Uterus (tissue), 2 donors: Measurements from ENCODE around the gene PAFAH1B2.

Experiments
- POLR2A ChIP-seq, 2 donors: fragments of 450-650 bp; IDR thresholded peaks; one replicate each; pipeline ENCODE4 v1.6.1; 2016; ENCODE audit warnings: antibody characterized with exemption in 2 of 2, mild to moderate bottlenecking in 1 of 2, moderate library complexity in 1 of 2
- TF ChIP-seq, protein P1 (sequence below), 4 experiments: fragments of 200-600 bp in 2 of 4; fragments of 450-650 bp in 2 of 4; sonication (generic) in 2 of 4; IDR thresholded peaks; one replicate each; pipeline ENCODE4 v1.5.1; 2016 to 2019; ENCODE audit warnings: antibody characterized with exemption in 4 of 4, mild to moderate bottlenecking in 2 of 4, moderate library complexity in 1 of 4

DNA sequence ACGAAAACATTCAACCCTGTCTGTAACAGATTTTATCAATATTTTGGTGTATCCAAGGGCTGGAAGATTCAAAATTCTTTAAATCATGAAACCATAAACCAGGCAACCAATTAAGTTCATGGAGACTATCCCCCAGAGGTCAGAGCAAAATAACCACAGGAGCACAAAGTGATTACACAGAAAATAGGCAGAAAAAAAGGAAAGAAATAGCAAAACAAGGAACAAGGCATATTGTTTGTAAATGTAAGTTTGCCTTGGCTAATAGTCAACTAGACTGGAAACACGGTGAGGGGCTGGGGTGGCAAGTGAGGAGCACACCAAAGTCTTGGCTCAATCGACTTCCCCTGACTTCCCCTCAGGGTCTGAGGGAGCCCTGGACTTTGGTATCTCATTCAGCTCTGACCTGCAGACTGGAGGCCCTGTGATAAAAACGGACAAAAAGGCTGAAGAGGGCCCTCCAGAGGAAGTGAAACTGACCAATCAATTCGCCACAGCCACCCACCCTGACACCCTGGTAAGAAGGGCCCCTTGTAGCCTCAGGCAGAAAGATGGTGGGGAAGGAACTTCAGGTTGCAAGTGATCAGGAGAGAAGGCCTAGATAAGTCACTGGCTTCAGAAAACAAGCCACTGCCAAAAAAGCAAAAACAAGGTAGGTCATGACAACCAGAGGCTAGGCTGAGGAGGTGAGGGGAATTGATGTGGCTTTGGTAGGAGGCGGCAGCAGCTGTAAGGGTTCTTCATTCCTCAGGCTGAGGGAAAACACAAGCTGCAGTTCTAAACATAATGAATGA is 47.7 kb upstream of the PAFAH1B2 start:
- no peak for TF ChIP-seq POLR2A (IDR thresholded peaks at IDR 0.05)
- TF ChIP-seq, protein P1, sequence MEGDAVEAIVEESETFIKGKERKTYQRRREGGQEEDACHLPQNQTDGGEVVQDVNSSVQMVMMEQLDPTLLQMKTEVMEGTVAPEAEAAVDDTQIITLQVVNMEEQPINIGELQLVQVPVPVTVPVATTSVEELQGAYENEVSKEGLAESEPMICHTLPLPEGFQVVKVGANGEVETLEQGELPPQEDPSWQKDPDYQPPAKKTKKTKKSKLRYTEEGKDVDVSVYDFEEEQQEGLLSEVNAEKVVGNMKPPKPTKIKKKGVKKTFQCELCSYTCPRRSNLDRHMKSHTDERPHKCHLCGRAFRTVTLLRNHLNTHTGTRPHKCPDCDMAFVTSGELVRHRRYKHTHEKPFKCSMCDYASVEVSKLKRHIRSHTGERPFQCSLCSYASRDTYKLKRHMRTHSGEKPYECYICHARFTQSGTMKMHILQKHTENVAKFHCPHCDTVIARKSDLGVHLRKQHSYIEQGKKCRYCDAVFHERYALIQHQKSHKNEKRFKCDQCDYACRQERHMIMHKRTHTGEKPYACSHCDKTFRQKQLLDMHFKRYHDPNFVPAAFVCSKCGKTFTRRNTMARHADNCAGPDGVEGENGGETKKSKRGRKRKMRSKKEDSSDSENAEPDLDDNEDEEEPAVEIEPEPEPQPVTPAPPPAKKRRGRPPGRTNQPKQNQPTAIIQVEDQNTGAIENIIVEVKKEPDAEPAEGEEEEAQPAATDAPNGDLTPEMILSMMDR (IDR thresholded peaks at IDR 0.05) = no peak
